GM19035 (cell line): ENCODE results near the gene RBM45.
A peak's percentile ranks its signal among the peaks of the same experiment; 100 is the strongest.
"Not testable (repeated sequence)": the region's sequence is repeated elsewhere in the genome, so short reads cannot be mapped to it uniquely, and the experiment has no call there.

ENCODE experiments used
- ATAC-seq: cut with Tn5 transposase; IDR thresholded peaks from one replicate; pipeline ENCODE4 v1.9.1; 2021; ENCODE audit not compliant: unreplicated experiment

Gene RBM45

DNA sequence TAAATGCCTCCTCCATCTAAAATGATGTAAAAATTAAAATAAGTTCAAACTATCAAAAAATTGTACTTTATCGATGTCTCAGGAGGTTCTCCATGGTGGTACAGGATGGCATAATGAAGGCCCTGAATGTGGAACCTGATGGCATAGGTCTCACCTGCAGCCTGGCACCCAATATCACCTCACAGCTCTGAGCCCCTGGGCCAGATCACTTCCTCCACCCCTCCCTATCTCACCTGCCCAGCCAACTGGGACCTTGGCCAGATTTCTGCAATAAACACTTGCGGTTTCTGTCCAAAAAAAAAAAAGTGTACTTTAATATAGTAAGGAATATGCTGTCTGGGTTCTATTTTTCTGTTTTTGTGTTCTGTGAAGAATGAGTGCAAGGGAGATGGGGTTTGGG is 6.7 kb upstream of the RBM45 start:
- no peak for ATAC-seq

GRCh38 chr2:178106053-178106452 is 6.2 kb upstream of the RBM45 start:
- ATAC-seq, result no peak

DNA sequence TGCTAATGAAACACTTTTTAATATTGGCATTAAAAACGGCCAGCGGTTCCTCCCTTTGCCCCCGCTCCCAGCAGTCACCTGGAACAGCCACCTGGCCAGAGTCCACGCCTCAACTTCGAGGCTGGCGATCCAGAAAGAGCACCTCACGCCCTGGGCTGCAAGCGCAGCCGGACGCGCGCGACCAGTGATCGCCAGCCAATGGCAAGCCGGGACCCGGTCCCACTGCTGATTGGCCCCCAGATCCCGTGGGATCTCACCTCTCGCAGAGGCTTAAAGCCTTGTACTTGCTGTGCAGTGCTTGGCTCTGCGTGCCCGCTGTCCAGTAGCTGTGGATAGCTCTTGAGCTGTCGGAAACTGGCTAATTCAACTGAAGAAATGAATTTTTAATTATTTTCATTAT is 4.1 kb upstream of the RBM45 start:
- ATAC-seq, result no peak

GRCh38 chr2:178109813-178110212 is 2.4 kb upstream of the RBM45 start:
- ATAC-seq, result no peak

DNA sequence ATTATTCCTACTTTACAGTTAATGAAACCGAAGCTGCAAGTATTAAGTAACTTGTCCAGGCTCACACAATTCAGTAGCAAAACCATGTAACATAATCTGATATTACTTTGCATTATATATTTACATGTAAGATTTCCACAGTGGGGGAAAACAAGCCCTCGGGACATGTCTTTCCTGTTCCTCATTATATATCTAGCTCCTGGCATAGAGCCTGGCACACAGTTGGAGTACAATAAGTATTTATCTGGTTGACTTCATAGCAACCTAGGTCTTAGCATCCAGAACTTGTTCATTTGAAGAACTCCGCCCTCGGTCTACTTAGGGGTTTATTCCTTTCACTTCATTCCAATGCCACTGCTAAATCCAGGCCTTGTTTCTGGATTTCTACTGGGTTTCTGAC is 1.6 kb upstream of the RBM45 start:
- no peak for ATAC-seq

- no peak for ATAC-seq
Observed at GRCh38 chr2:178111743-178112142, 494 bp upstream of the RBM45 start.

DNA sequence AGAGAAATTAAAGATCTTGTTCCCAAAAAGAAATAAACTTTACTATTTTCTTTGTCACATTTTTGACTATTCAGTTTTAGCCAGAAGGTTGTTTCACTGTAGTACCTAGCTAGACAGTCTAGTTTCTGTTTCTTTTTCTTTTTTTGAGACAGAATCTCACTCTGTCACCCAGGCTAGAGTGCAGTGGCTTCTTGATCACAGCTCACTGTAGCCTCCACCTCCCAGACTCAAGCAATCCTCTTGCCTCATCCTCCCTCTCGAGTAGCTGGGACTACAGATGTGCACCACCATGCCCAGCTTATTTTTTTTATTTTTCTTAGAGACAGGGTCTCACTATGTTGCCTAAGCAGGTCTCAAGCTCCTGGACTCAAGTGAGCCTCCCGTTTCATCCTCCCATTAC is 2.2 kb downstream of the RBM45 start:
- ATAC-seq, result peak; percentile 46

DNA sequence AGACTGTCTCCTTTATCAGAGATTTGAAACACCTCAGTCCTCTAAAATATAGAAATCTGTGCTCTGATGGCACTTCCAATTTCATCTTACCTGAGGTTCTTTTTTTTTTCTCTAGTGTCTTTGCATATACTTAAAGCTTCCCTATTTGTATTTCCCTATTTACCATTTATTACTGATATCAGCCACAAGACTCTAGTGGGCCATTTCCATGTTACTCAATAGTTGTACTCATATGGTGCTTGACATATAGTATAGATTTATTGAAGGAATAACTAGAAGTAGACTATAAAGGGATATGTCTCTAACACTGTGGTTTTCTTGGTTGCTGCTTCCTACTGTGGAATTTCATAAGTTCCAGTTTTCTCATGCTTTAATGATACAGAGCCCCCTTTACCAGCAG is 3.0 kb downstream of the RBM45 start:
- no peak for ATAC-seq

DNA sequence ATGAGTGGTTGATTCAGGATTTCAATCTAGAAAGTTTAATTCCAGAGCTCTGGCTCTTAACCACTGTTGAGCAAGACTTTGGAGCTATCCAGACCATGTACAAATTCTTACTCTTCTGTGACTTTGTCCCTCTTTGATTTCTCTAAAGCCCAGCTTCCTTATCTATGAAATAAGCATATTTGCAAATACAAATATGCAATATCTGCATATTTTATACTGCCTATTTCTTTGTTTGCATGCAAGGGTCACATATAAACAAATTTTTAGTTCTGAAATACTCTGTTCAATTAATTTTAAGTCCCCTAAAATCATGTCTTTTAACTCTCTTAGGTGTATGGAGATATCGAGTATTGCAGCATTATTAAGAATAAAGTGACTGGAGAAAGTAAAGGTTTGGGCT is 5.5 kb downstream of the RBM45 start:
- ATAC-seq, result no peak

- ATAC-seq, result no peak
Observed at GRCh38 chr2:178119179-178119922, 7.1 kb downstream of the RBM45 start.

- ATAC-seq, result no peak
Observed at GRCh38 chr2:178123163-178123562, 10.9 kb downstream of the RBM45 start.

GRCh38 chr2:178125125-178125524 is 12.9 kb downstream of the RBM45 start:
- no peak for ATAC-seq

- no peak for ATAC-seq
Observed at GRCh38 chr2:178125862-178126261, 13.6 kb downstream of the RBM45 start.

DNA sequence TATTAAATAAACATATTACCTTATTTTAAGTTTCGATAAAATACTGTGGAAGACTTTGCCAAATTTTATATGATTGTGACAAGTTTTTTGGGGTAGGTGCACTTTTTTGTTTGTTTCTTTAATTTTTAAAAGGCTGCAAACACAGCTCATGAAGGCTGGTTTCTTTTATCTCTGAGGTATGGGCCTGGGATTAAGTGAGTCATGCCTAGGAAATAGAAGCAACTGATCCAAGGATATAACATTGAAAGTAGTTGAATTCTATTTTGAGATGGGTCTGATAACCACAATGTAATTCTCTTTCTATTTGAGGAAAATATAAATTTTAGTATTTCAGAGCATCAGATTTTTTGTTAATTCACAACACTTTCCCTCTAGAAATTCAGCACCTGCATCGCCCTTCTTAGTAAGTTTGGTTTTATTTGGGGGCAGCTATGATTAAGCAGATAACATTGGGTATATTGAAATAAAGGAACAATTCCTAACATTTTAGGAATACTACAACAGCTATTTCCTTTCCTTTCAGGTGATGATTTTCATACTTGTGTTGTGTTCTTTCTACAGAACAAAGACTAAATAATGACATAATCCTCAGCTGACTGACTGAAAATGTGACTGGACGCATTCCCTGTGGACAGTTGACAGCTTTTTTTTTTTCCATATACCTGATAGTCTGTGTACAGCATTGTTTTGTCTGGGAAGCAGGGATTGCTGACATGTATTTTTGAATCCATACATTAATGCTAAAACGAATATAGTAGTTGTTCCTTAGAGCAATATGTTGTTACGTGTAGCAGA is 16.8 kb downstream of the RBM45 start:
- no peak for ATAC-seq

- ATAC-seq, result no peak
Observed at GRCh38 chr2:178136321-178137025, 24.2 kb downstream of the RBM45 start.

DNA sequence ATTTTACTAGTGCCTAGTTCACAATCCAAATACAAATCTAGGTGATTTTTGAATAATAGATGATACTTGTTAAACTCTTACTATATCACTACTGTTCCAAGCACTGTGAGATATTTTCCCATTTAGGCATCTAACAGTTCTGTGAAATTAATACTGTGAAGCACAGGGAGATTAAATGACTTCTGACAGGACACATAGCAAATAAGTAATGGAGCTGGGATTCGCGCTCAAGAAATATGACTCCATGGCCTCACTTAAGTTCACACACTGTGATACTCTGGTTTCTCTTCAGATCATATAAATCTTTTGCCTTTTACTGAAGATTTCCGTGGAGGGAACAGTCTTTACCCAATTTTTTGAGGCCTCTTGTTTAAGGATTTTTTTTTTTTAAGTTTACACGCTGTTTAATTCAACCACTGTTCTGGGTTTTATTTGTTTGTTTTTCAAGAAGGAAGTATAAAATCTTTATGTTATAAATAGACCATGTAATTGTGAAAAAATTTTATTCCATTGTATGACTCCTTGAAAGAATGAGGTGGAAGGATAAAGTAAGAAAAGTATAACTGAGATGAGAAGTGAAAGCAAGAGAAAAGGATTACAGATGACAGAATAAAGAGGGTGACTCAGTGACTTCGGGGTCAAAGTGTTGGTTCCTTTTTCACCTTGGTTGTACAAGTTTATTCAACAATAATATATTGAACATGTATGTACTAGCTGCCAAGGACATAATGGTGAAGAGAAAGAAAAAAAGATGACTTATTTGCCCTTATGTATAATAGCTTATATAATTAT is 30.2 kb downstream of the RBM45 start:
- ATAC-seq, result no peak

DNA sequence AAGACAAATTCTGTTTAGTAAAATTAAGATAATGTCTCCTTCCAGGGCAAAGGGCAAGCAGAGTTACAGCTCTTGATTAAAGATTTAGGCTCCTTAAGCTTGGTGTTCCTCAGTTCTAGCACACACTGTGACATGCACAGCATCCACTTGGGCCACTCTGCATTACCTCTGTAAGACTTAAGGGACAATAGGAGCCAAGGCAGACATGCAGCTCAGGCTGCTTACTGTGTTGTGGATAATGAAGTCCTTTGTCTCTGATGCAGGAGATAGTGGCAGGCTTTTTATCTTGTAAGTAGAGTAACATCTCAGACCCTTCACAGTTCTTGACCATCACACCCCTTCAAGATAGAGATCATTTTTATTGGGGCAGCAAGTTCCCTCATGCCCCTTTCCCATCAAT is 31.2 kb downstream of the RBM45 start:
- ATAC-seq, result no peak

DNA sequence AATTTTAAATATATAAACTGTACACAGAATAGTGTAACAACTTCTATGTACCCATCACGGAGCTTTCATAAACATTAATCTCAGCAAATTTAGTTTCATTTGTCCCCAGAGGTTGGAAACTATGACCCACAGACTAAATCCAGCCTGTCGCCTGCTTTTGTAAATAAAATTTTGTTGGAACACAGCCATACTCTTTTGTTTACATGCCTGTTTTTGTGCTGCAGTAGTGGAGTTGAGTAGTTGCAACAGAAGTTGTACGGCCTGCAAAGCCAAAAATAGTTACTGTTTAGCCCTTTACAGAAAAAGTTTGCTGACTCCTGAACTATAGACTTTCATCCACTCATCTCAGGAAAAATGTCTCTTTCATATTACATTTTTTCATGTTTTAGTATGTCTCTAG is 39.8 kb downstream of the RBM45 start:
- ATAC-seq, result no peak

DNA sequence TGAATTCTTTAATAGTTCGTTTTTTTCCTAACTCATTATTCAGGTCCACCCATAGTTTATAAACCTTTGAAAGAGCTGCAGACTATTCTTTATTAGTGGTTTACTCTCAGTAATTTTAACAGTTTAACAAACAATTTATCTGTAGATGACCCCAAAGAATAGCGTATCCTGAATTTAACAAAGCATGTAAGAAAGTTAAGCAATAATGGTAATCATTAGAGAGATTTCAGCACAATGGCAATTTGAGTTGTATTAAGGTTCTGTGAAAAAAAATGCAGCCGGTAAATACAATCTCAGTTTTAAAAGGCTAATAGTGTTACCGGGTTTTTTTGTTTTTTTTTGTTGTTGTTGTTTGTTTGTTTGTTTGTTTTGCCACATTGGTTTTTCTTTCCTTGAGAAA is 40.3 kb downstream of the RBM45 start:
- ATAC-seq, result no peak

GRCh38 chr2:178152977-178153376 is 40.7 kb downstream of the RBM45 start:
- ATAC-seq, result no peak

- ATAC-seq, result not testable (repeated sequence)
Observed at GRCh38 chr2:178153878-178154277, 41.6 kb downstream of the RBM45 start.
